HEK293 (cell line): ENCODE data around the gene DIP2C.
"Not testable (repeated sequence)": the region's sequence is repeated elsewhere in the genome, so short reads cannot be mapped to it uniquely, and the experiment has no call there.

Source experiments
- CTCF ChIA-PET: fragments of 350-600 bp; formaldehyde crosslinking; extraction: SDS; loops from one replicate; lab custom pipeline; 2021; ENCODE audit warnings: antibody characterized with exemption; lab: Yijun Ruan, JAX
- POLR2A ChIA-PET: fragments of 300-600 bp; formaldehyde crosslinking; extraction: SDS; loops from one replicate; lab custom pipeline; 2020; ENCODE audit warnings: antibody characterized with exemption, inconsistent platforms; lab: Yijun Ruan, JAX
- H3K27ac ChIP-seq: fragments of 200-500 bp; sonication (Bioruptor generic); 2 replicates; pipeline ENCODE4 v1.5.1; 2014; ENCODE audit warnings: low read depth, low read length, control low read depth, inconsistent platforms; ENCODE audit errors: extremely low read depth
- H3K36me3 ChIP-seq, 2 experiments: fragments of 200-500 bp in 1 of 2; sonication (Bioruptor generic) in 1 of 2; 1 replicate in 1 of 2; 2 replicates in 1 of 2; pipeline ENCODE4 v1.5.1; 2014 to 2017; ENCODE audit warnings: inconsistent platforms in 2 of 2, low read length in 2 of 2; ENCODE audit not compliant: control insufficient read depth in 2 of 2, insufficient read depth in 1 of 2
- H3K4me1 ChIP-seq: fragments of 200-500 bp; sonication (Bioruptor generic); 2 replicates; pipeline ENCODE4 v1.5.1; 2014; ENCODE audit warnings: mild to moderate bottlenecking, low read length, inconsistent platforms; ENCODE audit not compliant: control insufficient read depth, insufficient read depth
- H3K4me3 ChIP-seq: 2 replicates; pipeline ENCODE4 v1.5.1; 2011; ENCODE audit warnings: low read depth, mild to moderate bottlenecking, control low read depth, low read length, moderate library complexity
- H3K9me3 ChIP-seq: fragments of 200-500 bp; sonication (Bioruptor generic); 2 replicates; pipeline ENCODE4 v1.5.1; 2014; ENCODE audit warnings: low read depth, low read length, inconsistent platforms; ENCODE audit not compliant: control insufficient read depth, insufficient read depth
- GLIS1 ChIP-seq: fragments of 450-650 bp; formaldehyde crosslinking; IDR thresholded peaks from 2 replicates; pipeline ENCODE4 v1.5.1; 2016; ENCODE audit warnings: missing biosample characterization, missing genetic modification characterization
- KLF10 ChIP-seq: fragments of 450-650 bp; IDR thresholded peaks from 2 replicates; pipeline ENCODE4 v1.5.1; 2018; ENCODE audit warnings: missing biosample characterization, mild to moderate bottlenecking, missing genetic modification characterization
- MZF1 ChIP-seq: fragments of 450-650 bp; formaldehyde crosslinking; IDR thresholded peaks from 2 replicates; pipeline ENCODE4 v1.5.1; 2017; ENCODE audit warnings: missing biosample characterization, missing genetic modification characterization, borderline replicate concordance
- SCRT2 ChIP-seq: fragments of 450-650 bp; formaldehyde crosslinking; IDR thresholded peaks from 2 replicates; pipeline ENCODE4 v1.5.1; 2016; ENCODE audit warnings: missing biosample characterization, missing genetic modification characterization
- ZBTB17 ChIP-seq: fragments of 450-650 bp; formaldehyde crosslinking; IDR thresholded peaks from 2 replicates; pipeline ENCODE4 v1.5.1; 2016; ENCODE audit warnings: missing biosample characterization, missing genetic modification characterization
- ZNF175 ChIP-seq: fragments of 450-650 bp; formaldehyde crosslinking; IDR thresholded peaks from 2 replicates; pipeline ENCODE4 v1.5.1; 2016; ENCODE audit warnings: missing biosample characterization, missing genetic modification characterization
- ZNF302 ChIP-seq: fragments of 450-650 bp; formaldehyde crosslinking; IDR thresholded peaks from 2 replicates; pipeline ENCODE4 v1.5.1; 2016; ENCODE audit warnings: missing biosample characterization, missing genetic modification characterization, low read depth
- ZNF391 ChIP-seq: fragments of 450-650 bp; formaldehyde crosslinking; IDR thresholded peaks from 2 replicates; pipeline ENCODE4 v1.5.1; 2016; ENCODE audit warnings: low read depth, missing biosample characterization, missing genetic modification characterization, borderline replicate concordance
- ZNF433 ChIP-seq: fragments of 450-650 bp; formaldehyde crosslinking; IDR thresholded peaks from 2 replicates; pipeline ENCODE4 v1.5.1; 2016; ENCODE audit warnings: missing biosample characterization, missing genetic modification characterization, low read depth
- ZNF48 ChIP-seq: fragments of 450-650 bp; formaldehyde crosslinking; IDR thresholded peaks from 2 replicates; pipeline ENCODE4 v1.5.1; 2016; ENCODE audit warnings: missing biosample characterization, missing genetic modification characterization
- ZNF510 ChIP-seq: fragments of 450-650 bp; formaldehyde crosslinking; IDR thresholded peaks from 2 replicates; pipeline ENCODE4 v1.5.1; 2018; ENCODE audit warnings: mild to moderate bottlenecking, missing genetic modification characterization, missing biosample characterization; ENCODE audit not compliant: insufficient replicate concordance
- ZNF555 ChIP-seq: fragments of 450-650 bp; formaldehyde crosslinking; conservative IDR thresholded peaks from 2 replicates; pipeline ENCODE4 v1.5.1; 2017; ENCODE audit warnings: missing biosample characterization, mild to moderate bottlenecking, missing genetic modification characterization, inconsistent platforms
- ZNF670 ChIP-seq: fragments of 450-650 bp; formaldehyde crosslinking; IDR thresholded peaks from 2 replicates; pipeline ENCODE4 v1.5.1; 2016; ENCODE audit warnings: missing biosample characterization, missing genetic modification characterization, low read depth
- TF ChIP-seq, protein P1 (sequence below): fragments of 450-650 bp; formaldehyde crosslinking; IDR thresholded peaks from 2 replicates; pipeline ENCODE4 v1.5.1; 2016; ENCODE audit warnings: missing biosample characterization, missing genetic modification characterization, borderline replicate concordance
- TF ChIP-seq, protein P2 (sequence below): fragments of 450-650 bp; formaldehyde crosslinking; IDR thresholded peaks from 2 replicates; pipeline ENCODE4 v1.5.1; 2017; ENCODE audit warnings: missing biosample characterization, missing genetic modification characterization
- TF ChIP-seq, protein P3 (sequence below): fragments of 450-650 bp; formaldehyde crosslinking; IDR thresholded peaks from 2 replicates; pipeline ENCODE4 v1.5.1; 2016; ENCODE audit warnings: missing biosample characterization, missing genetic modification characterization

The DIP2C gene

DNA sequence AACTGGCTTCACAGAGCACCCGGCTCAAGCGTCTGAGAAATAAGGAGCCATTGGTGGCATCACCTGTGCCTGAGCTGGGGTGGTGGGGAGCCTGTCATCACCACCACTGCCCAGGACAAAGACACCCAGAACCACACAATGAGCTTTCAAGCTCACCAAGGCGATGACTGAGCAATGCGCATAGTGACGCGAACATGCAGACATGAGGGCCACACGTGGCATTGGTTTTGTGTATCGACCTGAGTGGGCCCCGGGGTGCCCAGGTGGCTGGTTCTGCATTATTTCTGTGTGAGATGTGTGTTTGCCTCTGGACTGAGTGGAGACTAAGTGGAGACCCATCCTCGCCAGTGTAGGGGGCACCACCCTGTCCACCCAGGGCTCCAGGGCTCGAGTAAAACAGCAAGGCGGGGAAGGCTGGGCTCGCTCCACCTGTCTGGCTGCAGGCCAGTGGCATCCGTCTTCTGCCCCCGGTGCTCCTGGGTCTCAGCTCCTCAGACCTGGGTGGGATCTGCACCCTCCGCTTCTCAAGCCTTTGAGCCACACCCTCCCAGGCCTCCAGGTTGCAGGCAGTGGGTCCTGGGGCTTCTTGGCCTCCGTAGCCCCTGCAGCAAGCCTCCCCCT, 92.6 kb downstream of the DIP2C start:
- Histone ChIP-seq H3K9me3 (no peaks in the 10 kb centered on the region), H3K4me3 (no peak overlapping the region), H3K36me3 (no peaks in the 10 kb centered on the region), H3K4me1 (no peaks in the 10 kb centered on the region), H3K27ac (no peak overlapping the region)
- POLR2A ChIA-PET, result no interaction called here
- CTCF ChIA-PET, result no interaction called here
- TF ChIP-seq ZNF433, result no peak
- TF ChIP-seq, protein P1, sequence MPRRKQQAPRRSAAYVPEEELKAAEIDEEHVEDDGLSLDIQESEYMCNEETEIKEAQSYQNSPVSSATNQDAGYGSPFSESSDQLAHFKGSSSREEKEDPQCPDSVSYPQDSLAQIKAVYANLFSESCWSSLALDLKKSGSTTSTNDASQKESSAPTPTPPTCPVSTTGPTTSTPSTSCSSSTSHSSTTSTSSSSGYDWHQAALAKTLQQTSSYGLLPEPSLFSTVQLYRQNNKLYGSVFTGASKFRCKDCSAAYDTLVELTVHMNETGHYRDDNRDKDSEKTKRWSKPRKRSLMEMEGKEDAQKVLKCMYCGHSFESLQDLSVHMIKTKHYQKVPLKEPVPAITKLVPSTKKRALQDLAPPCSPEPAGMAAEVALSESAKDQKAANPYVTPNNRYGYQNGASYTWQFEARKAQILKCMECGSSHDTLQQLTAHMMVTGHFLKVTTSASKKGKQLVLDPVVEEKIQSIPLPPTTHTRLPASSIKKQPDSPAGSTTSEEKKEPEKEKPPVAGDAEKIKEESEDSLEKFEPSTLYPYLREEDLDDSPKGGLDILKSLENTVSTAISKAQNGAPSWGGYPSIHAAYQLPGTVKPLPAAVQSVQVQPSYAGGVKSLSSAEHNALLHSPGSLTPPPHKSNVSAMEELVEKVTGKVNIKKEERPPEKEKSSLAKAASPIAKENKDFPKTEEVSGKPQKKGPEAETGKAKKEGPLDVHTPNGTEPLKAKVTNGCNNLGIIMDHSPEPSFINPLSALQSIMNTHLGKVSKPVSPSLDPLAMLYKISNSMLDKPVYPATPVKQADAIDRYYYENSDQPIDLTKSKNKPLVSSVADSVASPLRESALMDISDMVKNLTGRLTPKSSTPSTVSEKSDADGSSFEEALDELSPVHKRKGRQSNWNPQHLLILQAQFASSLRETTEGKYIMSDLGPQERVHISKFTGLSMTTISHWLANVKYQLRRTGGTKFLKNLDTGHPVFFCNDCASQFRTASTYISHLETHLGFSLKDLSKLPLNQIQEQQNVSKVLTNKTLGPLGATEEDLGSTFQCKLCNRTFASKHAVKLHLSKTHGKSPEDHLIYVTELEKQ (tag by site-specific recombination), result no peak
- TF ChIP-seq ZNF391 (tag by site-specific recombination), result no peak
- TF ChIP-seq, protein P2, sequence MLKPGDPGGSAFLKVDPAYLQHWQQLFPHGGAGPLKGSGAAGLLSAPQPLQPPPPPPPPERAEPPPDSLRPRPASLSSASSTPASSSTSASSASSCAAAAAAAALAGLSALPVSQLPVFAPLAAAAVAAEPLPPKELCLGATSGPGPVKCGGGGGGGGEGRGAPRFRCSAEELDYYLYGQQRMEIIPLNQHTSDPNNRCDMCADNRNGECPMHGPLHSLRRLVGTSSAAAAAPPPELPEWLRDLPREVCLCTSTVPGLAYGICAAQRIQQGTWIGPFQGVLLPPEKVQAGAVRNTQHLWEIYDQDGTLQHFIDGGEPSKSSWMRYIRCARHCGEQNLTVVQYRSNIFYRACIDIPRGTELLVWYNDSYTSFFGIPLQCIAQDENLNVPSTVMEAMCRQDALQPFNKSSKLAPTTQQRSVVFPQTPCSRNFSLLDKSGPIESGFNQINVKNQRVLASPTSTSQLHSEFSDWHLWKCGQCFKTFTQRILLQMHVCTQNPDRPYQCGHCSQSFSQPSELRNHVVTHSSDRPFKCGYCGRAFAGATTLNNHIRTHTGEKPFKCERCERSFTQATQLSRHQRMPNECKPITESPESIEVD (tag by site-specific recombination), result no peak
- no peak for TF ChIP-seq GLIS1 (tag by site-specific recombination)
- TF ChIP-seq ZNF48 (tag by site-specific recombination), result no peak
- no peak for TF ChIP-seq MZF1 (tag by site-specific recombination)
- TF ChIP-seq ZNF302 (tag by site-specific recombination), result no peak
- TF ChIP-seq, protein P3, sequence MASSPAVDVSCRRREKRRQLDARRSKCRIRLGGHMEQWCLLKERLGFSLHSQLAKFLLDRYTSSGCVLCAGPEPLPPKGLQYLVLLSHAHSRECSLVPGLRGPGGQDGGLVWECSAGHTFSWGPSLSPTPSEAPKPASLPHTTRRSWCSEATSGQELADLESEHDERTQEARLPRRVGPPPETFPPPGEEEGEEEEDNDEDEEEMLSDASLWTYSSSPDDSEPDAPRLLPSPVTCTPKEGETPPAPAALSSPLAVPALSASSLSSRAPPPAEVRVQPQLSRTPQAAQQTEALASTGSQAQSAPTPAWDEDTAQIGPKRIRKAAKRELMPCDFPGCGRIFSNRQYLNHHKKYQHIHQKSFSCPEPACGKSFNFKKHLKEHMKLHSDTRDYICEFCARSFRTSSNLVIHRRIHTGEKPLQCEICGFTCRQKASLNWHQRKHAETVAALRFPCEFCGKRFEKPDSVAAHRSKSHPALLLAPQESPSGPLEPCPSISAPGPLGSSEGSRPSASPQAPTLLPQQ (tag by site-specific recombination), result no peak
- TF ChIP-seq KLF10 (tag by site-specific recombination), result no peak
- TF ChIP-seq ZNF670 (tag by site-specific recombination), result no peak
- TF ChIP-seq ZBTB17 (tag by site-specific recombination), result no peak
- no peak for TF ChIP-seq ZNF175 (tag by site-specific recombination)
- TF ChIP-seq ZNF510, result no peak
- no peak for TF ChIP-seq ZNF555 (tag by site-specific recombination)
- TF ChIP-seq SCRT2, result no peak
- TF ChIP-seq, all 188 proteins: peak for 0

DNA sequence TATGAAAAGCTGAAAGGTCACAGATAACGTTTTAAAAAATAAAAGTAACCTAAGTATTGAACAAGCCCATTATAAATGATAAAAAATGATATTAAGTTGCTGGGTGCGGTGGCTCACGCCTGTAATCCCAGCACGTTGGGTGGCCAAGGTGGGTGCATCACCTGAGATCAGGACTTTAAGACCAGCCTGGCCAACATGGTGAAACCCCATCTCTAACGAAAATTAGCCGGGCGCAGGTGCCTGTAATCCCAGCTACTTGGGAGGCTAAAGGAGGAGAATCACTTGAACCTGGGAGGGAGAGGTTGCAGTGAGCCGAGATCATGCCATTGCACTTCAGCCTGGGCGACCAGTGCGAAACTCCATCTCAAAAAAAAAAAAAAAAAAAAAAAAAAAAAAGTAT, 93.3 kb downstream of the DIP2C start:
- H3K27ac ChIP-seq, POLR2A ChIA-PET, H3K4me3 ChIP-seq, H3K9me3 ChIP-seq, H3K4me1 ChIP-seq, H3K36me3 ChIP-seq: not testable (repeated sequence)
- CTCF ChIA-PET, result interaction anchor here (0.6 kb wide), 1 partner anchor 28 kb away, joined by 3 read pairs; no protein-coding TSS in a partner anchor
